Pons (tissue), 1 donor: ENCODE data around the gene PLPPR4.

Experiments used
- DNase-seq: peaks from one replicate; pipeline ENCODE4 v3.0.0-alpha.2; 2016; ENCODE audit warnings: low spot score

Gene PLPPR4

DNA sequence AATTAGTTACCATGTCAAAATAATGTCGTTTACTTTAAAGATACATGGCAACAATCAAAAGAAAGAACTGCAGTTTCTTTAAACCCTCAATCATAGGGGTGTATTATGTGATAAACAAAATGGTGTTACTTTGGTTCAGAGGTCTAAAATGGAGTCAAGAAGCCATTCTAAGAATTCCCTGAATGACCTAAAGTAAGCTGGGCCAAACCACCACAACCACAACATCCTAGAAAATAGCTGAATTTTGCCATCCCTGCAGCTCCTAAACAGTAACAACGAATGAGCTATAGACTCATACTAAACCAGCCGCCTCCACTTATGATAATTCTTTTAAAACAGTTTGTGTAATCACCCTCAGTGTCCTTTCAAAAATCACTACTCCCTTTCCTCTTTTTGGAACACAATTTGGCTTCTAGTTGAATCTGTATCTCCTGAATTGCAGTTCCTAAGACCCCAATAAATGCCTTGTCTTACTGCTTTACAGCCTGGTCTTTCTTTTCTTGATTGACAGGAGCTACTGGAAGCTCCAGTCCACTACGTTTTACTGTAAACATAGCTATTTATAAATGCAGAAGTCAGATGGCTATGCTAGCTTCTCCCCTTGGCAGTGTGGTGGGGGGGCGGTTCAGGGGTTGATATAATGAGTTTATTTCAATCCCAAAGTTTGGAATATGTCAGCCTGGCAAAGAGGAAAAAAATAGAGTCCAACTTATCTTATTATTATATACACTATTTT is 84.3 kb downstream of the PLPPR4 start:
- DNase-seq = no peak

DNA sequence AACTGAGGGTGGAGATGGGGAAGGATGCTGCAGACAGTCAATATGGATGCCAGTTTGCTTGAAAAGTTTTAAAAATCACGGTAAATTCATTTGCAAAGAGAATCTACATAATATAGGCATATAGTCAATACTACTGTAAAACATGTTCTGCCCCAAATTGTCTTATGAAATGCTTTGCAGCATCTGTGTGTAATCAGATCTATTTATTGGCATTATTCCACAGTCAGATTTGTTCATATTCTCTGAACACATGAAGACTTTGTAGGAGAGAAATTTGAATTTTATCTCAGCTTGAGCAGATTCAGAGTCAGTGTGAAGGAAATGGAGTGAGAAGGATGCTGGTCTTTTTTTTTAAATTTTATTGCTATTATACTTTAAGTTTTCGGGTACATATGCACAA is 88.5 kb downstream of the PLPPR4 start:
- DNase-seq = no peak

GRCh38 chr1:99358770-99359169 is 94.5 kb downstream of the PLPPR4 start:
- DNase-seq = no peak
